ENCODE results near the gene CBY1. TPM values are rescaled to one million over a fixed set of nuclear protein-coding genes. Genes with fewer than 3 reads are reported as not detected.

CBY1 gene
- total and polyA plus RNA-seq, 9 of the 15 experiments (the other 6 are each of a cell fraction or from before 2014, with no cell fraction given) = 5.7 to 19.7 (median 10.8) TPM

GRCh38 chr22:38705235-38706100, 49.0 kb downstream of the CBY1 start, which contains the start of gene GTPBP1 (continued):
- no peak for TF ChIP-seq RREB1 (CRISPR knock-in tag; IDR thresholded peaks at IDR 0.05)
- 0 out of 2 replicates have a peak, but pooled peaks have one; percentile 78 for TF ChIP-seq ZNF316 (IDR thresholded peaks at IDR 0.05)
- TF ChIP-seq RBM15 (IDR thresholded peaks at IDR 0.05; ENCODE audit: insufficient read depth, low read length) = no peak
- no peak for TF ChIP-seq CBX8 (IDR thresholded peaks at IDR 0.05; ENCODE audit: borderline replicate concordance, extremely low read depth, low read depth, low read length, poor library complexity, severe bottlenecking)
- no peak for TF ChIP-seq HMG20B (CRISPR knock-in tag; IDR thresholded peaks at IDR 0.05)
- no peak for TF ChIP-seq ZFP36 (IDR thresholded peaks at IDR 0.05; ENCODE audit: low read depth, low read length, partially characterized antibody)
- peak; percentile 63 for TF ChIP-seq DPF2 (IDR thresholded peaks at IDR 0.05)
- TF ChIP-seq SIN3A (IDR thresholded peaks at IDR 0.05; ENCODE audit: borderline replicate concordance in 2 of 2, control insufficient read depth in 1 of 2, low read depth in 2 of 2, low read length in 2 of 2) = peak in 1 of 2 experiments; percentile 68; a peak in 1 of 4 replicates
- TF ChIP-seq ZFP30 (CRISPR knock-in tag; IDR thresholded peaks at IDR 0.05; ENCODE audit: borderline replicate concordance) = no peak
- TF ChIP-seq MEF2D (tag; conservative IDR thresholded peaks at IDR 0.05; ENCODE audit: low read depth) = no peak
- no peak for TF ChIP-seq RBM14 (IDR thresholded peaks at IDR 0.05; ENCODE audit: borderline replicate concordance, insufficient read depth, low read depth, low read length)
- no peak for TF ChIP-seq HOMEZ (CRISPR knock-in tag; IDR thresholded peaks at IDR 0.05)
- no peak for TF ChIP-seq ZC3H4 (CRISPR knock-in tag; IDR thresholded peaks at IDR 0.05; ENCODE audit: borderline replicate concordance)
- 0 out of 2 replicates have a peak, but pooled peaks have one; percentile 10 for TF ChIP-seq E2F4 (CRISPR knock-in tag; IDR thresholded peaks at IDR 0.05; ENCODE audit: low read depth)
- TF ChIP-seq SIRT6 (IDR thresholded peaks at IDR 0.05; ENCODE audit: low read depth, low read length) = no peak
- TF ChIP-seq TEAD2 (tag; IDR thresholded peaks at IDR 0.05) = no peak
